PC-9 (cell line): ENCODE data around the gene PHLPP1. TPM values are rescaled to one million over a fixed set of nuclear protein-coding genes. Genes with fewer than 3 reads are reported as not detected.

Experiments
- BruUV-seq: library from RNA; stranded (reverse); fragments of 400-500 nt; replicated peaks from 2 replicates; lab custom pipeline; 2021; lab: Mats Ljungman, UMichigan
- CTCF ChIA-PET: fragments of 300-600 bp; sonication (Branson Sonifier 250); formaldehyde crosslinking; loops from one replicate; lab custom pipeline; 2022; ENCODE audit warnings: antibody characterized with exemption; lab: Charles Lee
- POLR2A ChIA-PET: fragments of 300-600 bp; sonication (Branson Sonifier 250); formaldehyde crosslinking; loops from one replicate; lab custom pipeline; 2022; ENCODE audit warnings: antibody characterized with exemption; ENCODE audit not compliant: unreplicated experiment; lab: Charles Lee
- DNase-seq, 2 experiments: peaks; one replicate each; pipeline versions ENCODE4 v3.0.0 to v3.0.0-alpha.2; 2015 to 2022; ENCODE audit warnings: mixed read lengths in 1 of 2
- H2AFZ ChIP-seq: fragments of 200-600 bp; sonication (generic); 2 replicates; pipeline ENCODE4 v1.8.1; 2017; ENCODE audit warnings: antibody characterized with exemption
- H3F3A ChIP-seq: fragments of 200-600 bp; sonication (generic); 2 replicates; pipeline ENCODE4 v1.8.1; 2017; ENCODE audit warnings: antibody characterized with exemption, mild to moderate bottlenecking, low read depth; ENCODE audit not compliant: insufficient read depth
- H3K27ac ChIP-seq: fragments of 200-600 bp; sonication (generic); 2 replicates; pipeline ENCODE4 v1.6.1; 2016; ENCODE audit warnings: mixed run types
- H3K27me3 ChIP-seq: fragments of 200-600 bp; sonication (generic); 2 replicates; pipeline ENCODE4 v1.6.1; 2016; ENCODE audit warnings: low read depth, mixed run types; ENCODE audit not compliant: insufficient read depth
- H3K36me3 ChIP-seq: fragments of 200-600 bp; sonication (generic); 2 replicates; pipeline ENCODE4 v1.6.1; 2016; ENCODE audit warnings: low read depth, mixed run types
- H3K4me1 ChIP-seq: fragments of 200-600 bp; sonication (generic); replicated peaks from 2 replicates; pipeline ENCODE4 v1.6.1; 2016; ENCODE audit warnings: mixed run types; ENCODE audit not compliant: insufficient read depth
- H3K4me2 ChIP-seq: fragments of 200-600 bp; sonication (generic); 2 replicates; pipeline ENCODE4 v1.6.1; 2017; ENCODE audit warnings: mixed run types
- H3K4me3 ChIP-seq: fragments of 200-600 bp; sonication (generic); 2 replicates; pipeline ENCODE4 v1.6.1; 2016; ENCODE audit warnings: mixed run types
- H3K79me2 ChIP-seq: fragments of 200-600 bp; sonication (generic); 2 replicates; pipeline ENCODE4 v1.6.1; 2017; ENCODE audit warnings: low read depth, mixed run types
- H3K9me2 ChIP-seq: fragments of 200-600 bp; sonication (generic); 2 replicates; pipeline ENCODE4 v1.8.1; 2017; ENCODE audit warnings: mild to moderate bottlenecking; ENCODE audit not compliant: insufficient read depth
- H3K9me3 ChIP-seq: fragments of 200-600 bp; sonication (generic); 2 replicates; pipeline ENCODE4 v1.8.1; 2016; ENCODE audit warnings: low read depth; ENCODE audit not compliant: insufficient read depth
- H4K20me1 ChIP-seq: fragments of 200-600 bp; sonication (generic); 2 replicates; pipeline ENCODE4 v1.8.1; 2017; ENCODE audit not compliant: insufficient read depth
- CTCF ChIP-seq: fragments of 200-600 bp; sonication (generic); conservative IDR thresholded peaks from 2 replicates; pipeline ENCODE4 v1.6.1; 2017; ENCODE audit warnings: mixed run types, antibody characterized with exemption, mild to moderate bottlenecking, moderate library complexity
- EZH2 ChIP-seq: fragments of 200-600 bp; sonication (generic); IDR thresholded peaks from 2 replicates; pipeline ENCODE4 v1.8.0; 2017; ENCODE audit warnings: antibody characterized with exemption, low read depth
- intact Hi-C: fragments of 100-400 bp; cut with micrococcal nuclease; formaldehyde crosslinking; loops from one replicate; pipeline ENCODE4 v1.10.0; 2022; ENCODE audit not compliant: unreplicated experiment
- total RNA-seq: library from RNA; stranded (reverse); gene quantifications from 2 replicates; pipeline ENCODE4 v1.2.3, GENCODE V29; 2021

PHLPP1 gene
- total RNA-seq, 1 experiment from 2014 or later = 21.1 TPM

- TF ChIP-seq CTCF = no peak
- no peak for TF ChIP-seq EZH2
- Histone ChIP-seq H3F3A (peaks cover under 1% of the 10 kb centered on the region; the same call in 1 of the 2 replicates), H3K27me3 (no peaks in the 10 kb centered on the region), H3K4me3 (no peak overlapping the region), H4K20me1 (no peaks in the 10 kb centered on the region), H3K4me2 (0 out of 2 replicates have a peak overlapping the region, but pooled peaks have one; percentile 5), H3K79me2 (peaks cover 91% of the 10 kb centered on the region), H3K27ac (no peak overlapping the region), H3K9me3 (no peaks in the 10 kb centered on the region), H3K9me2 (no peaks in the 10 kb centered on the region), H3K36me3 (no peaks in the 10 kb centered on the region), H2AFZ (no peak overlapping the region), H3K4me1 (peaks cover 11% of the 10 kb centered on the region)
- BruUV-seq = no TSS peak
- intact Hi-C loops = no loop called here
- ChIA-PET CTCF (no interaction called here), POLR2A (no interaction called here)
- no peak for DNase-seq
Measured at GRCh38 chr18:62751341-62751821, 36.0 kb downstream of the PHLPP1 start.

GRCh38 chr18:62751977-62752376 is 36.6 kb downstream of the PHLPP1 start:
- ChIA-PET CTCF (no interaction called here), POLR2A (no interaction called here)
- Histone ChIP-seq H3K4me1 (peaks cover 17% of the 10 kb centered on the region), H3K4me3 (no peak overlapping the region), H3K9me3 (no peaks in the 10 kb centered on the region), H3K9me2 (no peaks in the 10 kb centered on the region), H3K36me3 (no peaks in the 10 kb centered on the region), H4K20me1 (no peaks in the 10 kb centered on the region), H3F3A (peaks cover 6% of the 10 kb centered on the region), H3K79me2 (peaks cover 92% of the 10 kb centered on the region), H3K27ac (no peak overlapping the region), H3K4me2 (no peak overlapping the region), H2AFZ (no peak overlapping the region), H3K27me3 (no peaks in the 10 kb centered on the region)
- intact Hi-C loops = no loop called here
- BruUV-seq = no TSS peak
- DNase-seq = no peak
- TF ChIP-seq EZH2 = no peak

GRCh38 chr18:62754026-62754425 is 38.7 kb downstream of the PHLPP1 start:
- no peaks in the 10 kb centered on the region for H3K36me3 ChIP-seq
- no peak for TF ChIP-seq CTCF
- TF ChIP-seq EZH2 = no peak
- peaks cover 38% of the 10 kb centered on the region for H3K4me1 ChIP-seq
- peaks cover 24% of the 10 kb centered on the region for H3F3A ChIP-seq
- no peaks in the 10 kb centered on the region for H3K9me3 ChIP-seq
- H3K27ac ChIP-seq = no peak overlapping the region
- intact Hi-C loops = no loop called here
- no peaks in the 10 kb centered on the region for H4K20me1 ChIP-seq
- H3K79me2 ChIP-seq = peaks cover 92% of the 10 kb centered on the region
- no peak overlapping the region for H3K4me3 ChIP-seq
- H3K27me3 ChIP-seq = no peaks in the 10 kb centered on the region
- H3K4me2 ChIP-seq = no peak overlapping the region
- CTCF ChIA-PET = interaction anchor here (0.6 kb wide), 1 partner anchor 11 kb away, joined by 4 read pairs; no protein-coding TSS in a partner anchor
- no peak for DNase-seq
- H3K9me2 ChIP-seq = no peaks in the 10 kb centered on the region
- POLR2A ChIA-PET = no interaction called here
- no peak overlapping the region for H2AFZ ChIP-seq
- no TSS peak for BruUV-seq

GRCh38 chr18:62755454-62755853 is 40.1 kb downstream of the PHLPP1 start:
- Histone ChIP-seq H3K9me2 (no peaks in the 10 kb centered on the region), H4K20me1 (no peaks in the 10 kb centered on the region), H3K4me2 (no peak overlapping the region), H2AFZ (no peak overlapping the region), H3K9me3 (no peaks in the 10 kb centered on the region), H3F3A (peaks cover 27% of the 10 kb centered on the region), H3K4me3 (no peak overlapping the region), H3K27me3 (no peaks in the 10 kb centered on the region), H3K27ac (no peak overlapping the region), H3K4me1 (peaks cover 52% of the 10 kb centered on the region), H3K36me3 (no peaks in the 10 kb centered on the region), H3K79me2 (peaks cover 94% of the 10 kb centered on the region)
- no peak for DNase-seq
- TF ChIP-seq CTCF = no peak
- TF ChIP-seq EZH2 = no peak
- no TSS peak for BruUV-seq
- ChIA-PET CTCF (no interaction called here), POLR2A (no interaction called here)
- intact Hi-C loops = loop anchor here (5.0 kb wide), 1 partner anchor 38 kb away; the partner anchor contains the start of gene PHLPP1
